Neural cell (in vitro differentiated cells): ENCODE measurements around the gene CADM4. TPM values are rescaled to one million over a fixed set of nuclear protein-coding genes. Genes with fewer than 3 reads are reported as not detected.

Experiments
- H2AFZ ChIP-seq: fragments of 200-600, 300-800 bp; sonication (generic), shearing (Covaris generic); 2 replicates; pipeline ENCODE4 v1.6.0; 2014; ENCODE audit warnings: low read depth, mild to moderate bottlenecking, antibody characterized with exemption, low read length, moderate library complexity
- H3F3A ChIP-seq: fragments of 200-600 bp; shearing (Covaris generic); 2 replicates; pipeline ENCODE4 v1.6.1; 2016; ENCODE audit warnings: mild to moderate bottlenecking, moderate library complexity, mixed read lengths, antibody characterized with exemption, low read length; ENCODE audit not compliant: insufficient read depth, poor library complexity, severe bottlenecking
- H3K27ac ChIP-seq: fragments of 200-600, 300-800 bp; sonication (generic), shearing (Covaris generic); 2 replicates; pipeline ENCODE4 v1.5.1; 2014; ENCODE audit warnings: mild to moderate bottlenecking, low read length, moderate library complexity
- H3K27me3 ChIP-seq: fragments of 300-800, 200-600 bp; sonication (generic), shearing (Covaris generic); 2 replicates; pipeline ENCODE4 v1.6.0; 2014; ENCODE audit warnings: mild to moderate bottlenecking, low read depth, low read length, moderate library complexity; ENCODE audit not compliant: insufficient read depth
- H3K36me3 ChIP-seq: fragments of 300-800, 200-600 bp; sonication (generic), shearing (Covaris generic); 2 replicates; pipeline ENCODE4 v1.5.1; 2014; ENCODE audit warnings: mild to moderate bottlenecking, antibody characterized with exemption, low read length, moderate library complexity; ENCODE audit not compliant: insufficient read depth
- H3K4me2 ChIP-seq: fragments of 300-800, 200-600 bp; sonication (generic), shearing (Covaris generic); 2 replicates; pipeline ENCODE4 v1.6.0; 2014; ENCODE audit warnings: mild to moderate bottlenecking, low read length
- H3K4me3 ChIP-seq: fragments of 300-800, 200-600 bp; sonication (generic), shearing (Covaris generic); 2 replicates; pipeline ENCODE4 v1.5.1; 2014; ENCODE audit warnings: mild to moderate bottlenecking, low read length, moderate library complexity
- H3K79me2 ChIP-seq: fragments of 200-600 bp; shearing (Covaris generic); replicated peaks from 2 replicates; pipeline ENCODE4 v1.6.0; 2014; ENCODE audit warnings: mild to moderate bottlenecking, low read length, moderate library complexity; ENCODE audit not compliant: insufficient read depth
- H3K9ac ChIP-seq: fragments of 300-800, 200-600 bp; sonication (generic), shearing (Covaris generic); 2 replicates; pipeline ENCODE4 v1.6.1; 2016; ENCODE audit warnings: mild to moderate bottlenecking, low read length, mixed read lengths
- H3K9me2 ChIP-seq: fragments of 200-600 bp; shearing (Covaris generic); 2 replicates; pipeline ENCODE4 v1.6.1; 2016; ENCODE audit warnings: mild to moderate bottlenecking, low read length, mixed read lengths; ENCODE audit not compliant: insufficient read depth
- H3K9me3 ChIP-seq: fragments of 200-600, 300-800 bp; sonication (generic), shearing (Covaris generic); 2 replicates; pipeline ENCODE4 v1.6.1; 2016; ENCODE audit warnings: mild to moderate bottlenecking, mixed run types, low read length, moderate library complexity, mixed read lengths
- H4K20me1 ChIP-seq: fragments of 200-600 bp; shearing (Covaris generic); 2 replicates; pipeline ENCODE4 v1.6.1; 2016; ENCODE audit warnings: mild to moderate bottlenecking, mixed run types; ENCODE audit not compliant: insufficient read depth
- EP300 ChIP-seq: fragments of 450-650 bp; conservative IDR thresholded peaks from 2 replicates; pipeline ENCODE4 v1.6.1; 2014; ENCODE audit warnings: antibody characterized with exemption, mild to moderate bottlenecking, moderate library complexity; ENCODE audit not compliant: poor library complexity, severe bottlenecking
- EZH2 ChIP-seq: fragments of 200-600, 300-800 bp; shearing (Covaris generic), sonication (generic); IDR thresholded peaks from 2 replicates; pipeline ENCODE4 v1.6.1; 2014; ENCODE audit warnings: antibody characterized with exemption, low read length, borderline replicate concordance, mild to moderate bottlenecking; ENCODE audit not compliant: insufficient read depth, poor library complexity, severe bottlenecking
- MXI1 ChIP-seq: fragments of 450-650 bp; conservative IDR thresholded peaks from 2 replicates; pipeline ENCODE4 v1.6.1; 2014; ENCODE audit warnings: antibody characterized with exemption, mild to moderate bottlenecking; ENCODE audit not compliant: poor library complexity, severe bottlenecking
- POLR2AphosphoS5 ChIP-seq: IDR thresholded peaks from 2 replicates; pipeline ENCODE4 v1.6.1; 2012
- RAD21 ChIP-seq: fragments of 450-650 bp; conservative IDR thresholded peaks from 2 replicates; pipeline ENCODE4 v1.6.1; 2014; ENCODE audit warnings: antibody characterized with exemption, mild to moderate bottlenecking, moderate library complexity
- SMC3 ChIP-seq: fragments of 450-650 bp; conservative IDR thresholded peaks from 2 replicates; pipeline ENCODE4 v1.6.1; 2014; ENCODE audit warnings: antibody characterized with exemption, mild to moderate bottlenecking, moderate library complexity; ENCODE audit not compliant: poor library complexity
- TAF1 ChIP-seq: IDR thresholded peaks from 2 replicates; pipeline ENCODE4 v1.6.1; 2012; ENCODE audit warnings: low read depth
- polyA plus RNA-seq: library from polyadenylated mRNA; depleted of rRNA; stranded (reverse); fragments of >200 nt; gene quantifications from 2 replicates; pipeline ENCODE4 v1.2.3, GENCODE V29; 2014
- TF ChIP-seq, protein P1 (sequence below): fragments of 450-650 bp; IDR thresholded peaks from 2 replicates; pipeline ENCODE4 v1.5.1; 2014; ENCODE audit warnings: antibody characterized with exemption, mild to moderate bottlenecking, moderate library complexity; ENCODE audit not compliant: poor library complexity, severe bottlenecking
- TF ChIP-seq, protein P2 (sequence below): IDR thresholded peaks from 2 replicates; pipeline ENCODE4 v1.6.1; 2012; ENCODE audit warnings: borderline replicate concordance

The CADM4 gene
- polyA plus RNA-seq, 1 donor from 2014 or later: 211 TPM

DNA sequence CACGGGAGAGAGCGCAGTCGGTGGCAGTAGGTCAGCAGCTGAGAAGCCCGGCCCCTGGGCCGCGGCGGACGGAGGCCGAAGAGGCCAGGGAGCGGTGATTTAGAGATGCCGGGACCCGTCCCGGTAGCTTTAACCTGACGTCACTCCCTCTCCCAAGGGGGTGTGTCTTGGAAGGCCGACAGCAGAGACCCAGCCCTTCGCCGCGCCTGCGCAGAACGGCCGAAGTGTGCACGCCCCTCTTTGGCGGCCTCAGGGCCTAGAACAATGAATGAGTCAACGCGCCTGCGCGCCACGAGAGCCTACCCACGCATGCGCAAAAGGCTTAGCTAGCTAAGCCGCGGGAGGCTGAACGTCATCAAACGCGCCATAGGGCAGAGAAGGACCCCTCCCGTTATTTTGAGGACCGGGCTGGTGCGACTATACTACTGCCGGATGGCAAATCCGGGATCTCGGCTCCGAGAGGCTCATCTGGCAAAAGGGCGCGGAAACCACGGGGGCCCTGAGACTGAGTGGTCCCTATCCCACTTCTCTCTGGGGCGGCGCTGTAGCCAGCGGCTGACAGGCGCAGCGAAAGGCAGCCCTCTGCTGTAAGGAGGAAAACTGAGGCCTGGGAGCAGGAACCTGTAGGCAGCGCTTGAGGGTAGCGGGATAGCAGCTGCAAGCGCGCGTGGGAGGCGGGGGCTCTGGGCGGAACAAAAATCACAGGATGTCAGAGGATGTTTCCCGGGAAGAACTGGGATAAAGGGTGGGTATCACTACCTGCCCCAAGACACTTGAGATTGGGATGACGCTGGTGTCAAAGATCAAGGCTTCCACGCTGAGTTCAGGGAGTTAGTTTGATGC lies 43.4 kb downstream of the CADM4 start, which contains the start of the genes IRGQ and ZNF576:
TSS of gene IRGQ (minus strand) at position 136 of the 843 bp plus-strand sequence. CDS start 796 bp downstream, outside the sequence.
TSS of gene ZNF576 (plus strand) at position 597 of the 843 bp plus-strand sequence. CDS start 514 bp downstream, outside the sequence.
- peaks cover 4% of the 10 kb centered on the region for H4K20me1 ChIP-seq
- peak within 1 kb of the TSS; percentile 48 for H2AFZ ChIP-seq
- peak within 1 kb of the TSS; percentile 99 for H3K4me3 ChIP-seq
- peak within 1 kb of the TSS; percentile 99 for H3K27ac ChIP-seq
- H3K9ac ChIP-seq: peak within 1 kb of the TSS; percentile 99
- peak within 1 kb of the TSS; percentile 95 for H3K4me2 ChIP-seq
- no peaks in the 10 kb centered on the region for H3K9me2 ChIP-seq
- H3K79me2 ChIP-seq: peaks cover 42% of the 10 kb centered on the region
- H3K36me3 ChIP-seq: no peaks in the 10 kb centered on the region
- no peaks in the 10 kb centered on the region for H3K27me3 ChIP-seq
- no peaks in the 10 kb centered on the region for H3F3A ChIP-seq
- H3K9me3 ChIP-seq: no peaks in the 10 kb centered on the region
- TF ChIP-seq TAF1 (peak; percentile 13), RAD21 (peak; percentile 44), MXI1 (peak; percentile 79), POLR2AphosphoS5 (peak; percentile 93), SMC3 (peak; percentile 69), EZH2 (no peak), EP300 (peak; percentile 74)
- TF ChIP-seq, protein P1, sequence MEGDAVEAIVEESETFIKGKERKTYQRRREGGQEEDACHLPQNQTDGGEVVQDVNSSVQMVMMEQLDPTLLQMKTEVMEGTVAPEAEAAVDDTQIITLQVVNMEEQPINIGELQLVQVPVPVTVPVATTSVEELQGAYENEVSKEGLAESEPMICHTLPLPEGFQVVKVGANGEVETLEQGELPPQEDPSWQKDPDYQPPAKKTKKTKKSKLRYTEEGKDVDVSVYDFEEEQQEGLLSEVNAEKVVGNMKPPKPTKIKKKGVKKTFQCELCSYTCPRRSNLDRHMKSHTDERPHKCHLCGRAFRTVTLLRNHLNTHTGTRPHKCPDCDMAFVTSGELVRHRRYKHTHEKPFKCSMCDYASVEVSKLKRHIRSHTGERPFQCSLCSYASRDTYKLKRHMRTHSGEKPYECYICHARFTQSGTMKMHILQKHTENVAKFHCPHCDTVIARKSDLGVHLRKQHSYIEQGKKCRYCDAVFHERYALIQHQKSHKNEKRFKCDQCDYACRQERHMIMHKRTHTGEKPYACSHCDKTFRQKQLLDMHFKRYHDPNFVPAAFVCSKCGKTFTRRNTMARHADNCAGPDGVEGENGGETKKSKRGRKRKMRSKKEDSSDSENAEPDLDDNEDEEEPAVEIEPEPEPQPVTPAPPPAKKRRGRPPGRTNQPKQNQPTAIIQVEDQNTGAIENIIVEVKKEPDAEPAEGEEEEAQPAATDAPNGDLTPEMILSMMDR: peak; percentile 56
- TF ChIP-seq, protein P2, sequence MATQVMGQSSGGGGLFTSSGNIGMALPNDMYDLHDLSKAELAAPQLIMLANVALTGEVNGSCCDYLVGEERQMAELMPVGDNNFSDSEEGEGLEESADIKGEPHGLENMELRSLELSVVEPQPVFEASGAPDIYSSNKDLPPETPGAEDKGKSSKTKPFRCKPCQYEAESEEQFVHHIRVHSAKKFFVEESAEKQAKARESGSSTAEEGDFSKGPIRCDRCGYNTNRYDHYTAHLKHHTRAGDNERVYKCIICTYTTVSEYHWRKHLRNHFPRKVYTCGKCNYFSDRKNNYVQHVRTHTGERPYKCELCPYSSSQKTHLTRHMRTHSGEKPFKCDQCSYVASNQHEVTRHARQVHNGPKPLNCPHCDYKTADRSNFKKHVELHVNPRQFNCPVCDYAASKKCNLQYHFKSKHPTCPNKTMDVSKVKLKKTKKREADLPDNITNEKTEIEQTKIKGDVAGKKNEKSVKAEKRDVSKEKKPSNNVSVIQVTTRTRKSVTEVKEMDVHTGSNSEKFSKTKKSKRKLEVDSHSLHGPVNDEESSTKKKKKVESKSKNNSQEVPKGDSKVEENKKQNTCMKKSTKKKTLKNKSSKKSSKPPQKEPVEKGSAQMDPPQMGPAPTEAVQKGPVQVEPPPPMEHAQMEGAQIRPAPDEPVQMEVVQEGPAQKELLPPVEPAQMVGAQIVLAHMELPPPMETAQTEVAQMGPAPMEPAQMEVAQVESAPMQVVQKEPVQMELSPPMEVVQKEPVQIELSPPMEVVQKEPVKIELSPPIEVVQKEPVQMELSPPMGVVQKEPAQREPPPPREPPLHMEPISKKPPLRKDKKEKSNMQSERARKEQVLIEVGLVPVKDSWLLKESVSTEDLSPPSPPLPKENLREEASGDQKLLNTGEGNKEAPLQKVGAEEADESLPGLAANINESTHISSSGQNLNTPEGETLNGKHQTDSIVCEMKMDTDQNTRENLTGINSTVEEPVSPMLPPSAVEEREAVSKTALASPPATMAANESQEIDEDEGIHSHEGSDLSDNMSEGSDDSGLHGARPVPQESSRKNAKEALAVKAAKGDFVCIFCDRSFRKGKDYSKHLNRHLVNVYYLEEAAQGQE: peak; percentile 63

DNA sequence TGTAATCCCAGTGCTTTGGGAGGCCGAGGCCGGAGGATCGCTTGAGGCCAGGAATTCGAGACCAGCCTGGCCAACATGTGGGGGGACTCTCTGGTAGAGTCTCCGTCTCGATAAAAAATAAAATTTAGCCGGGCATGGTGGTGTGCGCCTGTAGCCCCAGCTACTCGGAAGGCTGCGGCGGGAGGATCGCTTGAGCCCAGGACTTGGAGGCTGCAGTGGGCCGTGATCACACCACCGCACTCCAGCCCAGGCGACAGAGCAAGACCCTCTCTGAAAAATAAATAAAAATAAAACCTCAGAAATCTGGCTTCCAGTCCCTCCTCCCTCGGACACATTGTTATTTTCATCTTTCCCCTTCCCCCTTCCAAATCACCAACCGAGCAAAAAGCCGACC lies 44.0 kb downstream of the CADM4 start:
- Histone ChIP-seq H2AFZ (peak overlapping the region; percentile 48), H3F3A (no peaks in the 10 kb centered on the region), H3K27ac (peak overlapping the region; percentile 99), H3K9me3 (no peaks in the 10 kb centered on the region), H3K4me2 (peak overlapping the region; percentile 60), H3K27me3 (no peaks in the 10 kb centered on the region), H3K79me2 (peaks cover 42% of the 10 kb centered on the region), H3K9ac (peak overlapping the region; percentile 99), H4K20me1 (peaks cover 4% of the 10 kb centered on the region), H3K4me3 (peak overlapping the region; percentile 99), H3K9me2 (no peaks in the 10 kb centered on the region), H3K36me3 (no peaks in the 10 kb centered on the region)
- peak; percentile 28 for TF ChIP-seq MXI1
- TF ChIP-seq RAD21: peak; percentile 9
- TF ChIP-seq, protein P2: peak; percentile 74
- no peak for TF ChIP-seq TAF1
- TF ChIP-seq SMC3: no peak
